Stimulated activated CD4-positive, alpha-beta T cell treated with anti-CD3 and anti-CD28 coated beads, Interleukin-12 subunit alpha, Interleukin-12 subunit beta, amount 100 ng/mL, for 4 hours (primary cell): ENCODE data around the gene FAM124B.

Experiments
- DNase-seq: peaks from one replicate; pipeline ENCODE4 v3.0.0-alpha.2; 2020

The FAM124B gene

GRCh38 chr2:224401641-224402342 lies at the start of gene FAM124B:
Gene FAM124B, minus strand, starts transcription at chr2:224402107. Its CDS starts 339 bp downstream, at chr2:224401768.
- peak; percentile 18 for DNase-seq

GRCh38 chr2:224449212-224450147 lies 47.6 kb upstream of the FAM124B start:
- DNase-seq = no peak

- DNase-seq = no peak
Measured at GRCh38 chr2:224448236-224448635, 46.3 kb upstream of the FAM124B start.

- no peak for DNase-seq
Measured at GRCh38 chr2:224444783-224445182, 42.9 kb upstream of the FAM124B start.

- no peak for DNase-seq
Measured at GRCh38 chr2:224444021-224444420, 42.1 kb upstream of the FAM124B start.

GRCh38 chr2:224442071-224442967 lies 40.4 kb upstream of the FAM124B start:
- DNase-seq = no peak

- DNase-seq = no peak
Measured at GRCh38 chr2:224440988-224441387, 39.1 kb upstream of the FAM124B start.

GRCh38 chr2:224438726-224439125 lies 36.8 kb upstream of the FAM124B start:
- no peak for DNase-seq

GRCh38 chr2:224436634-224437033 lies 34.7 kb upstream of the FAM124B start:
- no peak for DNase-seq

GRCh38 chr2:224434618-224435017 lies 32.7 kb upstream of the FAM124B start:
- DNase-seq = no peak

GRCh38 chr2:224433442-224433841 lies 31.5 kb upstream of the FAM124B start:
- DNase-seq = no peak

GRCh38 chr2:224432003-224432579 lies 30.2 kb upstream of the FAM124B start:
- DNase-seq = no peak

- no peak for DNase-seq
Measured at GRCh38 chr2:224429441-224429810, 27.5 kb upstream of the FAM124B start.

GRCh38 chr2:224428787-224429440 lies 27.0 kb upstream of the FAM124B start:
- DNase-seq = no peak

GRCh38 chr2:224427471-224427870 lies 25.6 kb upstream of the FAM124B start:
- DNase-seq = no peak

- DNase-seq = no peak
Measured at GRCh38 chr2:224426656-224427055, 24.7 kb upstream of the FAM124B start.

- no peak for DNase-seq
Measured at GRCh38 chr2:224421065-224421464, 19.2 kb upstream of the FAM124B start.

- no peak for DNase-seq
Measured at GRCh38 chr2:224417947-224418346, 16.0 kb upstream of the FAM124B start.

GRCh38 chr2:224417361-224417729 lies 15.4 kb upstream of the FAM124B start:
- DNase-seq = no peak

- DNase-seq = no peak
Measured at GRCh38 chr2:224416656-224417360, 14.9 kb upstream of the FAM124B start.

- no peak for DNase-seq
Measured at GRCh38 chr2:224413381-224413780, 11.5 kb upstream of the FAM124B start.
